Gastrocnemius medialis (tissue), 4 donors: ENCODE measurements around the gene CNKSR2. TPM values are rescaled to one million over a fixed set of nuclear protein-coding genes. Genes with fewer than 3 reads are reported as not detected.

Source experiments
- ATAC-seq, 2 donors: fragments of 150-250 bp; one replicate each; pipeline ENCODE4 v1.9.1; 2016
- DNase-seq, 2 donors: peaks; one replicate each; pipeline ENCODE4 v3.0.0-alpha.2; 2019
- H3K27ac ChIP-seq, 4 donors: fragments of 200-600 bp; sonication (generic); 1 replicate in 1 of 4; 2 replicates in 3 of 4; pipeline ENCODE4 v1.5.1; 2016 to 2018; ENCODE audit warnings: mild to moderate bottlenecking in 2 of 4, moderate library complexity in 1 of 4
- H3K27me3 ChIP-seq, 3 donors: fragments of 200-600 bp; sonication (generic) in 2 of 3; 1 replicate in 1 of 3; 2 replicates in 2 of 3; pipeline versions ENCODE4 v1.5.1 to v1.6.0; 2016 to 2019; ENCODE audit warnings: mild to moderate bottlenecking in 1 of 3, moderate library complexity in 1 of 3
- H3K36me3 ChIP-seq, 2 donors: fragments of 200-600 bp; sonication (generic) in 1 of 2; one replicate each; pipeline ENCODE4 v1.5.1; 2017 to 2018
- H3K4me1 ChIP-seq, 2 donors: fragments of 200-600 bp; sonication (generic) in 1 of 2; one replicate each; pipeline ENCODE4 v1.5.1; 2016 to 2017; ENCODE audit warnings: mild to moderate bottlenecking in 2 of 2
- H3K4me3 ChIP-seq, 4 donors: fragments of 200-600 bp; sonication (generic) in 3 of 4; 1 replicate in 1 of 4; 2 replicates in 3 of 4; pipeline ENCODE4 v1.5.1; 2016 to 2019; ENCODE audit warnings: mild to moderate bottlenecking in 2 of 4
- H3K9me3 ChIP-seq, 3 donors: fragments of 200-600 bp; sonication (generic) in 2 of 3; 1 replicate in 1 of 3; 2 replicates in 2 of 3; pipeline ENCODE4 v1.5.1; 2016 to 2019
- CTCF ChIP-seq, 5 experiments: fragments of 450-650 bp in 3 of 5; fragments of 200-600 bp in 2 of 5; sonication (generic) in 2 of 5; IDR thresholded peaks in 4 of 5; conservative IDR thresholded peaks in 1 of 5; 1 replicate in 4 of 5; 2 replicates in 1 of 5; pipeline ENCODE4 v1.5.1; 2016 to 2019; ENCODE audit warnings: antibody characterized with exemption in 5 of 5, mild to moderate bottlenecking in 3 of 5, moderate library complexity in 3 of 5
- POLR2A ChIP-seq, 2 donors: fragments of 450-650 bp; IDR thresholded peaks; one replicate each; pipeline ENCODE4 v1.6.1; 2017; ENCODE audit warnings: antibody characterized with exemption in 2 of 2, mild to moderate bottlenecking in 2 of 2, moderate library complexity in 2 of 2
- in situ Hi-C, 4 donors: fragments of 200-750 bp; cut with MboI; loops; one replicate each; pipeline versions ENCODE4 v1.15.0 to v1.8.0; 2017; ENCODE audit warnings: low sequenced_read_pairs in 4 of 4
- intact Hi-C: fragments of 100-400 bp; cut with DNase I; formaldehyde crosslinking; loops from one replicate; pipeline ENCODE4 v1.15.1; 2023; ENCODE audit warnings: low total_unique reads
- total RNA-seq, 4 donors: library from RNA; depleted of rRNA; stranded (reverse); fragments of >200 nt; gene quantifications; one replicate each; pipeline versions ENCODE4 v1.1.0 to v1.2.3, GENCODE V29; 2016

The CNKSR2 gene
- total RNA-seq, 4 donors from 2014 or later = 0.44 to 8.7 (median 3.0) TPM

DNA sequence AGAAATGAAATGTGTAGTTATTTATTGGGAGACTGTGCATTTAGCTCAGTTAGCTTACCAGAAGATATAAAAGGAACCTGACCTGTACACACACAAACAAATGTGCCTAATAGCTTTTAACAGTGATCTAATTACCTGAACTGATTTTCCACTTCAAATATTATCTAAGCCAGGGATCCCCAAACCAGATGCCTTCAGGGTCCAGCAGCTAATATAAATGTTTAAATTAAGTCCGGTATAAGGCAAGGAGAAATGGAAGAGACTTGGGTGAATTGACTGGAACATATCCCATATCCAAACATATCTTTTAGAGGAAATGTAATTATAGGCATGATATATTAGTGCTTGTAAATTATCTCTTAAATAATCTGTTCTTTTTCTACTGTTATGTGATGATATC is 66.7 kb downstream of the CNKSR2 start:
- Histone ChIP-seq H3K27me3 (no peaks in the 10 kb centered on the region), H3K4me3 (no peak overlapping the region), H3K36me3 (no peaks in the 10 kb centered on the region), H3K4me1 (no peaks in the 10 kb centered on the region), H3K27ac (no peak overlapping the region), H3K9me3 (no peaks in the 10 kb centered on the region)
- in situ Hi-C loops = no loop called here
- intact Hi-C loops = no loop called here
- ATAC-seq = no peak
- TF ChIP-seq CTCF (IDR thresholded peaks at IDR 0.05 in 4 of 5, conservative IDR thresholded peaks at IDR 0.05 in 1 of 5) (no peak), POLR2A (IDR thresholded peaks at IDR 0.05) (no peak)
- DNase-seq = no peak

DNA sequence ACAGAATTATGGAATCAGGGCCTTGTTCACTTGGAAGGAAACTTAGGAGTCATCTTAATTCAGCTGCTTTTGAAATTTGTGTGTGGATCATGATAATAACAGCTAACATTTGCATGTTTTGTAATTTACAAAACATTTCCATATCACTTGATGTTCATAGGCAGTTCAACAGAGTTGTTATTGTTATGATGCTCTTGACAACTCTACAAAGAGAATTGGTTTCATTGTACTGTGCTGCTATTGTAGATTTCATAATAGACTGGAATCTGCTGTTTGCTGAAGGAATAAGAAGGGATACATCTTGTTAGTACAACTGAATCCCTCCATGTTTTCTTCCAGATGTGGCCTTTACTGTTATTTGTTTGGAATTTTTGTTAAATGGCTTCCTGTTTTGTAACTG is 83.5 kb downstream of the CNKSR2 start:
- Histone ChIP-seq H3K36me3 (no peaks in the 10 kb centered on the region), H3K4me3 (no peak overlapping the region), H3K27me3 (no peaks in the 10 kb centered on the region), H3K9me3 (no peaks in the 10 kb centered on the region), H3K4me1 (no peaks in the 10 kb centered on the region), H3K27ac (no peak overlapping the region)
- ATAC-seq (no peak), DNase-seq (no peak)
- TF ChIP-seq CTCF (IDR thresholded peaks at IDR 0.05 in 4 of 5, conservative IDR thresholded peaks at IDR 0.05 in 1 of 5) = no peak
- no peak for TF ChIP-seq POLR2A (IDR thresholded peaks at IDR 0.05)
- in situ Hi-C loops (no loop called here), intact Hi-C loops (no loop called here)

DNA sequence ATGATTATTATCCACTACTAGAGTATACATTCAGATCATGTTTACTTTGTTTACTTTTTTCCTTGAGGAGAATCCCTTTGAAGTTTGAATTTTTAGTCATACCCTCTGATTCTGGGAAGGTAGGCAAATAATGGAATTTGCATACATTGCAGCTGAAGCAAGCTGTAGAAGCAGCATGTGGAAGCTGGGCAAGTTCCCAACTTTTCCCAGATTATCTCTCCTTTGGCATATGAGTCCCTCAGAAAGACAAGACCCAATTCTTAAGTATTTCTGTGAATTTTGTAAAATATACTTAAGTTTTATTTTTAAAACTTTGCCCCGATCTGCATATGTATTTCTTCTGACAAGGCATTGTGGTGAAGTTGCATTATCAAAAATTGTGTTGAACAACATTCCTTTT is 94.9 kb downstream of the CNKSR2 start:
- in situ Hi-C loops (no loop called here), intact Hi-C loops (no loop called here)
- Histone ChIP-seq H3K4me3 (no peak overlapping the region), H3K27me3 (no peaks in the 10 kb centered on the region), H3K9me3 (no peaks in the 10 kb centered on the region), H3K4me1 (no peaks in the 10 kb centered on the region), H3K27ac (no peak overlapping the region), H3K36me3 (no peaks in the 10 kb centered on the region)
- ATAC-seq (no peak), DNase-seq (no peak)
- TF ChIP-seq CTCF (IDR thresholded peaks at IDR 0.05 in 4 of 5, conservative IDR thresholded peaks at IDR 0.05 in 1 of 5) (no peak), POLR2A (IDR thresholded peaks at IDR 0.05) (no peak)

DNA sequence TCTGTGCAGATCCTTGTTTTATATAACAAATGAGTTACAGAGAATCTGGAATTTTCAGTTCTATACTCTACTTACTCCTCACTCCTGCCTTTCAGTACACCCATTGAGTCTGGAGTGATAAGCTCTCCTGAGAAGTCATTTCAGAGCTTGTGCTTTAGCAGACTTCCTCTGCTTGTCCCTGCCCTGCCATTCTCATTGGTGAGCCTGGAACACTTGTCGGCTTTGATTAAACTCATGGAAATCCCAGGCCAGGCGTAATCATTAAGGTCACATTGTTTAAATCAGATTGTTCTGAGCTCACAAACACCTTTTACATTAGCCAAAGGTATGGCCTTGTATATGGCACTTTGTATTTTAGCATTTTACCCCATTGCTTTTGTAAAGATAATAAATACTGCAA is 102.7 kb downstream of the CNKSR2 start:
- no peaks in the 10 kb centered on the region for H3K36me3 ChIP-seq
- TF ChIP-seq POLR2A (IDR thresholded peaks at IDR 0.05) (no peak), CTCF (IDR thresholded peaks at IDR 0.05 in 4 of 5, conservative IDR thresholded peaks at IDR 0.05 in 1 of 5) (no peak)
- H3K27me3 ChIP-seq = no peaks in the 10 kb centered on the region
- no peak overlapping the region for H3K4me3 ChIP-seq
- no peaks in the 10 kb centered on the region for H3K4me1 ChIP-seq
- ATAC-seq (no peak), DNase-seq (no peak)
- no peaks in the 10 kb centered on the region for H3K9me3 ChIP-seq
- H3K27ac ChIP-seq = no peak overlapping the region
- intact Hi-C loops (no loop called here), in situ Hi-C loops (loop anchor here in 2 of 4 donors (25.0 kb wide), 1 partner anchor 940 kb away; no protein-coding TSS in a partner anchor)

GRCh38 chrX:21479695-21480270 is 105.6 kb downstream of the CNKSR2 start:
- DNase-seq = no peak
- no peak overlapping the region for H3K4me3 ChIP-seq
- in situ Hi-C loops = loop anchor here in 2 of 4 donors (25.0 kb wide), 1 partner anchor 942 kb away; no protein-coding TSS in a partner anchor

More at GRCh38 chrX:21479695-21480270, 105.6 kb downstream of the CNKSR2 start:
- peak in 3 of 5 experiments; percentile 29 to 48 (median 30) for TF ChIP-seq CTCF (IDR thresholded peaks at IDR 0.05 in 4 of 5, conservative IDR thresholded peaks at IDR 0.05 in 1 of 5)
- TF ChIP-seq POLR2A (IDR thresholded peaks at IDR 0.05) = no peak
- Histone ChIP-seq H3K27me3 (peaks cover 0 to 3% (median 0%) of the 10 kb centered on the region in 3 donors), H3K4me1 (no peaks in the 10 kb centered on the region), H3K36me3 (no peaks in the 10 kb centered on the region), H3K27ac (no peak overlapping the region), H3K9me3 (no peaks in the 10 kb centered on the region)
- intact Hi-C loops = loop anchor here (2.0 kb wide), 1 partner anchor 949 kb away; no protein-coding TSS in a partner anchor
- ATAC-seq = no peak
